Esophagus mucosa (tissue), 1 donor: ENCODE data around the gene PLEK2. TPM values are rescaled to one million over a fixed set of nuclear protein-coding genes. Genes with fewer than 3 reads are reported as not detected.

Experiments
- ATAC-seq: fragments of 200-7000 bp; cut with Tn5 transposase; one replicate; pipeline ENCODE4 v1.9.1; 2020
- total RNA-seq: library from RNA; stranded (reverse); gene quantifications from one replicate; pipeline ENCODE4 v1.2.4, GENCODE V29; 2023
- donor health status: DM: yes; HTN: yes; CAD: no.

Gene PLEK2
- total RNA-seq, 1 donor from 2014 or later = 24.5 TPM

- ATAC-seq = no peak
Measured at GRCh38 chr14:67396381-67396970, 15.5 kb downstream of the PLEK2 start.

GRCh38 chr14:67395876-67396189 lies 16.1 kb downstream of the PLEK2 start:
- no peak for ATAC-seq

- ATAC-seq = no peak
Measured at GRCh38 chr14:67395086-67395875, 16.7 kb downstream of the PLEK2 start.

GRCh38 chr14:67393689-67394088 lies 18.3 kb downstream of the PLEK2 start:
- no peak for ATAC-seq

GRCh38 chr14:67392800-67393199 lies 19.2 kb downstream of the PLEK2 start:
- ATAC-seq = no peak

GRCh38 chr14:67392123-67392522 lies 19.8 kb downstream of the PLEK2 start:
- ATAC-seq = peak; percentile 54

GRCh38 chr14:67391268-67391667 lies 20.7 kb downstream of the PLEK2 start:
- ATAC-seq = no peak

- no peak for ATAC-seq
Measured at GRCh38 chr14:67389811-67390534, 22.0 kb downstream of the PLEK2 start.

GRCh38 chr14:67389275-67389674 lies 22.7 kb downstream of the PLEK2 start:
- ATAC-seq = no peak

- no peak for ATAC-seq
Measured at GRCh38 chr14:67387195-67387594, 24.8 kb downstream of the PLEK2 start.

- ATAC-seq = peak; percentile 94
Measured at GRCh38 chr14:67385618-67386017, 26.3 kb downstream of the PLEK2 start.

GRCh38 chr14:67385120-67385519 lies 26.8 kb downstream of the PLEK2 start:
- ATAC-seq = peak; percentile 73

GRCh38 chr14:67377916-67378315 lies 34.0 kb downstream of the PLEK2 start:
- no peak for ATAC-seq

- no peak for ATAC-seq
Measured at GRCh38 chr14:67373347-67373746, 38.6 kb downstream of the PLEK2 start.

- ATAC-seq = no peak
Measured at GRCh38 chr14:67372833-67373232, 39.1 kb downstream of the PLEK2 start.

- ATAC-seq = no peak
Measured at GRCh38 chr14:67371247-67372148, 40.5 kb downstream of the PLEK2 start.

GRCh38 chr14:67370830-67371229 lies 41.1 kb downstream of the PLEK2 start:
- no peak for ATAC-seq

GRCh38 chr14:67365476-67365875 lies 46.5 kb downstream of the PLEK2 start:
- no peak for ATAC-seq

GRCh38 chr14:67360470-67361206 lies 51.3 kb downstream of the PLEK2 start:
- ATAC-seq = peak; percentile 38

GRCh38 chr14:67359775-67360469 lies 52.0 kb downstream of the PLEK2 start, which contains the start of the genes ATP6V1D and EIF2S1:
TSS of gene ATP6V1D (minus strand) at chr14:67359804. CDS start at chr14:67359698, 106 bp downstream.
TSS of gene EIF2S1 (plus strand) at chr14:67360328. CDS start at chr14:67364768, 4,440 bp downstream.
- peak; percentile 98 for ATAC-seq
